Measurements from ENCODE around the gene FGF7. TPM values are rescaled to one million over a fixed set of nuclear protein-coding genes. Genes with fewer than 3 reads are reported as not detected.
"Not testable (repeated sequence)": the region's sequence is repeated elsewhere in the genome, so short reads cannot be mapped to it uniquely, and the experiment has no call there.

FGF7 gene
- total RNA-seq, 1 donor from 2014 or later: 0.04 TPM

GRCh38 chr15:49464522-49464921 is 41.5 kb downstream of the FGF7 start:
- intact Hi-C loops (cut with micrococcal nuclease): no loop called here
- Mint-ChIP-seq H3K4me3 (no peak overlapping the region), H3K36me3 (ENCODE audit: low read depth) (no peaks in the 10 kb centered on the region), H3K27ac (no peak overlapping the region), H3K27me3 (peaks cover 2% of the 10 kb centered on the region), H3K4me1 (no peaks in the 10 kb centered on the region), H3K9me3 (no peaks in the 10 kb centered on the region)
- TF ChIP-seq, protein P1, sequence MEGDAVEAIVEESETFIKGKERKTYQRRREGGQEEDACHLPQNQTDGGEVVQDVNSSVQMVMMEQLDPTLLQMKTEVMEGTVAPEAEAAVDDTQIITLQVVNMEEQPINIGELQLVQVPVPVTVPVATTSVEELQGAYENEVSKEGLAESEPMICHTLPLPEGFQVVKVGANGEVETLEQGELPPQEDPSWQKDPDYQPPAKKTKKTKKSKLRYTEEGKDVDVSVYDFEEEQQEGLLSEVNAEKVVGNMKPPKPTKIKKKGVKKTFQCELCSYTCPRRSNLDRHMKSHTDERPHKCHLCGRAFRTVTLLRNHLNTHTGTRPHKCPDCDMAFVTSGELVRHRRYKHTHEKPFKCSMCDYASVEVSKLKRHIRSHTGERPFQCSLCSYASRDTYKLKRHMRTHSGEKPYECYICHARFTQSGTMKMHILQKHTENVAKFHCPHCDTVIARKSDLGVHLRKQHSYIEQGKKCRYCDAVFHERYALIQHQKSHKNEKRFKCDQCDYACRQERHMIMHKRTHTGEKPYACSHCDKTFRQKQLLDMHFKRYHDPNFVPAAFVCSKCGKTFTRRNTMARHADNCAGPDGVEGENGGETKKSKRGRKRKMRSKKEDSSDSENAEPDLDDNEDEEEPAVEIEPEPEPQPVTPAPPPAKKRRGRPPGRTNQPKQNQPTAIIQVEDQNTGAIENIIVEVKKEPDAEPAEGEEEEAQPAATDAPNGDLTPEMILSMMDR (IDR thresholded peaks at IDR 0.05): no peak
- no peak for ATAC-seq (ENCODE audit: low read depth)
- CTCF ChIA-PET: no interaction called here
- POLR2A ChIA-PET: no interaction called here
- no peak for DNase-seq

DNA sequence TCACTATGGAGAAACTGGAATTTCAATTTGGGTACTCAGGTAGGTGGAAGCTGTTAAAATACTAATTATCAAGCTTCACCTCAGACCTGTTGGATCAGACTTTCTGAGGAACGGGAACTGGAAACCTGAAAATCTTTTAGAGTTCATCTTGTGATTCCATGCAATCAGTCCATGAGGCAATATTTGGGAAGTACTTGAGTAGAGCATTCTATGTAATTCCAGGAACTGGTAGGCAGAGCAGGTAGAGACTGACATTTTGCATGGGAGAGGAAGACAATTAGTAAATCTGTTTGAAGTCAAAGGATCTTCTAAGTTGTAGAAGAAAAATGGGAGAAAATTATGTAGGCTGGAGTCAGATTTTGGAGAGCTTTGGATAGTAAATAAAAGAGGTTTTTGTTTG is 43.1 kb downstream of the FGF7 start:
- Mint-ChIP-seq H3K9me3 (no peaks in the 10 kb centered on the region), H3K27me3 (no peaks in the 10 kb centered on the region), H3K4me3 (no peak overlapping the region), H3K27ac (no peak overlapping the region), H3K4me1 (no peaks in the 10 kb centered on the region), H3K36me3 (ENCODE audit: low read depth) (no peaks in the 10 kb centered on the region)
- intact Hi-C loops (cut with micrococcal nuclease): no loop called here
- TF ChIP-seq, protein P1 (IDR thresholded peaks at IDR 0.05): no peak
- ATAC-seq (ENCODE audit: low read depth) (no peak), DNase-seq (no peak)
- ChIA-PET CTCF (no interaction called here), POLR2A (no interaction called here)

DNA sequence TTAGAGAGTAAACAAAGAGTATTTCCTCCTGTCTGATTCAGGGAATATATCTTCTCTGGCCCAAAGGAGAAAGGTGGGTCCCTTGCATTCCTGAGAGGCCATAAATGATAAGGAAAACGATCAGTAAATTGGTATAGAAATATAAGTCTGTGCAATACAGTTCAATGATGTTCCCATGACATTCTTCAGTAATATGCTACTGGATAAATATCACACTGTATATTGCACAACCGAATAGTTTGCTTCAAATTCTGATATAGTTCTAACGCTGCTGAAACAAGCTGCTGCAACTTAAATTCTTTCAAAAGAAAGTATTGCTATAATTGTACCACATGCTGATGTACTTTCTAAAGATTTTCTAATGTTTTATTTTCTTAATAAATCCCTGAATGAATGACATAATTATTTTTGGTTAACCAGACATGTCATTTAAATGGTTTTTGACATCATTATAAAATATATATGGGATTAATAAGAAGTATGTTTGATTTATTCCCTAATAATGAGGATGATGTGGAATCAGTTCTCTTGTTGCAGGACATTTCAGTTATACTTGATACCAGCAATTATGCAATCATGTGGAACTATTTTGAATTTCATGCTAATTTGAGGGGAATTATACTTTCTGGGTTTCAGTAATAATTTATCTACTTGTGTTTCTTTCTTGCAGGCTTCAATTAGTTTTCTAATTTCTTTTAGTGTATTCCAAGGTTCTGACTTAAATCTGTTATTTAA is 44.9 kb downstream of the FGF7 start:
- no peaks in the 10 kb centered on the region for H3K36me3 Mint-ChIP-seq (ENCODE audit: low read depth)
- DNase-seq: no peak
- H3K4me1 Mint-ChIP-seq: no peaks in the 10 kb centered on the region
- ATAC-seq (ENCODE audit: low read depth): no peak
- H3K27ac Mint-ChIP-seq: no peak overlapping the region
- TF ChIP-seq, protein P1 (IDR thresholded peaks at IDR 0.05): no peak
- CTCF ChIA-PET: no interaction called here
- no peak overlapping the region for H3K4me3 Mint-ChIP-seq
- POLR2A ChIA-PET: no interaction called here
- no peaks in the 10 kb centered on the region for H3K27me3 Mint-ChIP-seq
- intact Hi-C loops (cut with micrococcal nuclease): no loop called here
- no peaks in the 10 kb centered on the region for H3K9me3 Mint-ChIP-seq

- H3K27me3 Mint-ChIP-seq: no peaks in the 10 kb centered on the region
- TF ChIP-seq, protein P1 (IDR thresholded peaks at IDR 0.05): no peak
- H3K4me1 Mint-ChIP-seq: no peaks in the 10 kb centered on the region
- ATAC-seq (ENCODE audit: low read depth) (no peak), DNase-seq (no peak)
- intact Hi-C loops (cut with micrococcal nuclease): no loop called here
- no peaks in the 10 kb centered on the region for H3K36me3 Mint-ChIP-seq (ENCODE audit: low read depth)
- no peak overlapping the region for H3K4me3 Mint-ChIP-seq
- H3K27ac Mint-ChIP-seq: no peak overlapping the region
- ChIA-PET POLR2A (no interaction called here), CTCF (no interaction called here)
- H3K9me3 Mint-ChIP-seq: no peaks in the 10 kb centered on the region
These were observed 45.4 kb downstream of the FGF7 start for GRCh38 chr15:49468481-49468839.

- CTCF ChIA-PET: interaction anchor here (0.9 to 1.5 kb wide), 3 partner anchors 50 to 611 kb away, joined by 3 read pairs; no protein-coding TSS in a partner anchor
- not testable (repeated sequence) for H3K9me3 Mint-ChIP-seq; H3K36me3 Mint-ChIP-seq (ENCODE audit: low read depth); H3K4me3 Mint-ChIP-seq; DNase-seq; ATAC-seq (ENCODE audit: low read depth); H3K4me1 Mint-ChIP-seq; H3K27me3 Mint-ChIP-seq; H3K27ac Mint-ChIP-seq
- POLR2A ChIA-PET: interaction anchor here (0.5 kb wide), 1 partner anchor 674 kb away, joined by 8 read pairs; no protein-coding TSS in a partner anchor
- intact Hi-C loops (cut with micrococcal nuclease): loop anchor here (2.0 kb wide), 1 partner anchor 532 kb away; no protein-coding TSS in a partner anchor
These were observed 48.2 kb downstream of the FGF7 start for GRCh38 chr15:49471248-49471647.
